Loucy (cell line): ENCODE measurements around the gene METRNL.

Experiments
- H2AFZ ChIP-seq: fragments of 200-600 bp; sonication (generic); 2 replicates; pipeline ENCODE4 v1.6.0; 2016; ENCODE audit warnings: antibody characterized with exemption, mild to moderate bottlenecking, low read length, moderate library complexity
- H3F3A ChIP-seq: fragments of 200-600 bp; 2 replicates; pipeline ENCODE4 v1.6.0; 2016; ENCODE audit warnings: antibody characterized with exemption, low read depth, mild to moderate bottlenecking
- H3K27me3 ChIP-seq: fragments of 200-600 bp; sonication (generic); 2 replicates; pipeline ENCODE4 v1.6.1; 2014; ENCODE audit warnings: low read length, mild to moderate bottlenecking; ENCODE audit not compliant: insufficient read depth, poor library complexity, severe bottlenecking
- H3K36me3 ChIP-seq: fragments of 200-600 bp; sonication (generic); 2 replicates; pipeline ENCODE4 v1.6.1; 2016; ENCODE audit warnings: low read length; ENCODE audit not compliant: insufficient read depth
- H3K4me1 ChIP-seq: fragments of 200-600 bp; sonication (generic); 2 replicates; pipeline ENCODE4 v1.5.1; 2014; ENCODE audit warnings: low read length, mild to moderate bottlenecking; ENCODE audit not compliant: insufficient read depth, poor library complexity, severe bottlenecking
- H3K4me2 ChIP-seq: fragments of 200-600 bp; sonication (generic); 2 replicates; pipeline ENCODE4 v1.6.0; 2014; ENCODE audit warnings: antibody characterized with exemption, low read length, low read depth, mild to moderate bottlenecking; ENCODE audit not compliant: poor library complexity, severe bottlenecking
- H3K4me3 ChIP-seq: fragments of 200-600 bp; sonication (generic); 2 replicates; pipeline ENCODE4 v1.5.1; 2014; ENCODE audit warnings: low read length, mild to moderate bottlenecking, mixed read lengths; ENCODE audit not compliant: poor library complexity, severe bottlenecking
- H3K79me2 ChIP-seq: fragments of 200-600 bp; sonication (generic); 2 replicates; pipeline ENCODE4 v1.6.1; 2014; ENCODE audit warnings: low read length; ENCODE audit not compliant: insufficient read depth
- H3K9ac ChIP-seq: fragments of 200-600 bp; sonication (generic); 2 replicates; pipeline ENCODE4 v1.6.0; 2014; ENCODE audit warnings: mild to moderate bottlenecking, low read depth, low read length, moderate library complexity; ENCODE audit not compliant: poor library complexity, severe bottlenecking
- H3K9me2 ChIP-seq: fragments of 200-600 bp; sonication (generic); replicated peaks from 2 replicates; pipeline ENCODE4 v1.6.1; 2016; ENCODE audit warnings: low read depth, low read length, mixed read lengths
- H3K9me3 ChIP-seq: fragments of 200-600 bp; sonication (generic); 2 replicates; pipeline ENCODE4 v1.6.1; 2014; ENCODE audit warnings: mild to moderate bottlenecking, antibody characterized with exemption, low read length, low read depth; ENCODE audit not compliant: insufficient read depth
- H4K20me1 ChIP-seq: fragments of 200-600 bp; sonication (generic); 2 replicates; pipeline ENCODE4 v1.6.0; 2014; ENCODE audit warnings: antibody characterized with exemption, low read length, mild to moderate bottlenecking; ENCODE audit not compliant: insufficient read depth, poor library complexity, severe bottlenecking
- EZH2phosphoT487 ChIP-seq: fragments of 200-600 bp; IDR thresholded peaks from 2 replicates; pipeline ENCODE4 v1.6.1; 2018; ENCODE audit warnings: antibody characterized with exemption, mild to moderate bottlenecking, moderate library complexity, borderline replicate concordance
- TF ChIP-seq, protein P1 (sequence below): fragments of 200-600 bp; sonication (generic); conservative IDR thresholded peaks from 2 replicates; pipeline ENCODE4 v1.5.1; 2014; ENCODE audit warnings: mild to moderate bottlenecking, antibody characterized with exemption, low read length

The METRNL gene

DNA sequence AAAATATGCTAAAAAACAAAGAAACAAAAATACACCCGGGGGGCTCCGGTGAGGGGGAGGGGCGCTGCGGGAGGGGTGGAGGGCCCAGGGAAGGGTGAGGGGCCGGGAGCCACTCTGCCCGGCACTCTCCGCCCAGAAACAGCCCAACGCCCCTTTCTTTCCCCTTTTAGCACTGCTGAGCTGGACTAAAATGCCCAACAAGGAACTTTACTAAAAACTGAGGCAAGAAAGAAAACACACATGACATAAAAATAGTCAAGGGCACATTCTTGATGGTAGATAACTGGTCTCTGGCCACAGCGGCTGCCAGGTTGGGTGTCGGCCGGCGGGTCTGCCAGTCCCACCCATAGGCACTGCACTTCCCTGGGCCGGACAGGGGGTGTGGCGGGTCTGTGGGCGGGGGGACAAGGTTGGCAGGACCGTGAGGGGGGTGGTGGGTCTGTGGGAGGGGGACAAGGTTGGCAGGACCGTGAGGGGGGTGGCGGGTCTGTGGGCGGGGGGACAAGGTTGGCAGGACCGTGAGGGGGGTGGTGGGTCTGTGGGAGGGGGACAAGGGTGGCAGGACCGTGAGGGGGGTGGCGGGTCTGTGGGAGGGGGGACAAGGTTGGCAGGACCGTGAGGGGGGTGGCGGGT is 20.9 kb downstream of the METRNL start:
- Histone ChIP-seq H3K36me3 (no peaks in the 10 kb centered on the region; the same call in 1 of the 2 replicates), H4K20me1 (no peaks in the 10 kb centered on the region), H3K9me2 (no peaks in the 10 kb centered on the region), H3K4me3 (no peak overlapping the region), H3K9me3 (no peaks in the 10 kb centered on the region), H3K4me2 (no peak overlapping the region), H3K9ac (no peak overlapping the region), H3K79me2 (no peaks in the 10 kb centered on the region), H3K4me1 (peaks cover 13% of the 10 kb centered on the region), H3K27me3 (no peaks in the 10 kb centered on the region), H3F3A (no peaks in the 10 kb centered on the region), H2AFZ (no peak overlapping the region)
- TF ChIP-seq, protein P1, sequence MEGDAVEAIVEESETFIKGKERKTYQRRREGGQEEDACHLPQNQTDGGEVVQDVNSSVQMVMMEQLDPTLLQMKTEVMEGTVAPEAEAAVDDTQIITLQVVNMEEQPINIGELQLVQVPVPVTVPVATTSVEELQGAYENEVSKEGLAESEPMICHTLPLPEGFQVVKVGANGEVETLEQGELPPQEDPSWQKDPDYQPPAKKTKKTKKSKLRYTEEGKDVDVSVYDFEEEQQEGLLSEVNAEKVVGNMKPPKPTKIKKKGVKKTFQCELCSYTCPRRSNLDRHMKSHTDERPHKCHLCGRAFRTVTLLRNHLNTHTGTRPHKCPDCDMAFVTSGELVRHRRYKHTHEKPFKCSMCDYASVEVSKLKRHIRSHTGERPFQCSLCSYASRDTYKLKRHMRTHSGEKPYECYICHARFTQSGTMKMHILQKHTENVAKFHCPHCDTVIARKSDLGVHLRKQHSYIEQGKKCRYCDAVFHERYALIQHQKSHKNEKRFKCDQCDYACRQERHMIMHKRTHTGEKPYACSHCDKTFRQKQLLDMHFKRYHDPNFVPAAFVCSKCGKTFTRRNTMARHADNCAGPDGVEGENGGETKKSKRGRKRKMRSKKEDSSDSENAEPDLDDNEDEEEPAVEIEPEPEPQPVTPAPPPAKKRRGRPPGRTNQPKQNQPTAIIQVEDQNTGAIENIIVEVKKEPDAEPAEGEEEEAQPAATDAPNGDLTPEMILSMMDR, result no peak
- TF ChIP-seq EZH2phosphoT487, result no peak

DNA sequence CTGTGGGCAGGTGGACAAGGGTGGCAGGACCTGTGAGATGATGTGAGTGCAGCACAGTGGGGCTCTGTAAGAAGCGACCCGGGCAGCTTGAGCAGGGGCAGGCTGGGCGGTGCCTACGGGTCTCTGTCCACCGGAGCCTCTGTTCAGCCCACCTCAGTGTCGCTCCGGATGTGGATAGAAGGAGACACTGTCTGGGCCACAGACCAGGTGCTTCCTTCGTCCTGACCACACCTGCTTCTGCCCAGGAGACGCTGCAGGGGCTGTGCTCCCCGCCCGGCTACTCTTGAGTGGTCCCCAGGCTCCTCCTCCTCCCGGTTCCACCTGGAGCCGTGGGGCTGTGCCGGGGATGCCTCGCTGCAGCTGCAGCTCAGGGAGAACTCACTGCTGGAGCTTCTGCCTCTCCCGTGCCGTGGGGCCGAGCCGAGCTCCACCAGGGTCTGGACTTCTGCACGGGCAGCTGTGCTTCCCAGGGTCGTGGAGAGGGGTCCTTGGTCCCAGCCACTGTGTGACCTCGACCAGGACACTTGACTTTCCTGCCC is 21.5 kb downstream of the METRNL start:
- H3K27me3 ChIP-seq, result no peaks in the 10 kb centered on the region
- no peaks in the 10 kb centered on the region for H3K9me2 ChIP-seq
- no peak for TF ChIP-seq EZH2phosphoT487
- TF ChIP-seq, protein P1, result no peak
- H3K9me3 ChIP-seq, result no peaks in the 10 kb centered on the region
- no peaks in the 10 kb centered on the region for H3K79me2 ChIP-seq
- H3K4me2 ChIP-seq, result peak overlapping the region; percentile 57
- no peaks in the 10 kb centered on the region for H3F3A ChIP-seq
- H3K4me1 ChIP-seq, result peaks cover 13% of the 10 kb centered on the region
- H3K9ac ChIP-seq, result peak overlapping the region; percentile 23
- H4K20me1 ChIP-seq, result no peaks in the 10 kb centered on the region
- H2AFZ ChIP-seq, result no peak overlapping the region
- no peaks in the 10 kb centered on the region; the same call in 1 of the 2 replicates for H3K36me3 ChIP-seq
- H3K4me3 ChIP-seq, result peak overlapping the region; percentile 26

DNA sequence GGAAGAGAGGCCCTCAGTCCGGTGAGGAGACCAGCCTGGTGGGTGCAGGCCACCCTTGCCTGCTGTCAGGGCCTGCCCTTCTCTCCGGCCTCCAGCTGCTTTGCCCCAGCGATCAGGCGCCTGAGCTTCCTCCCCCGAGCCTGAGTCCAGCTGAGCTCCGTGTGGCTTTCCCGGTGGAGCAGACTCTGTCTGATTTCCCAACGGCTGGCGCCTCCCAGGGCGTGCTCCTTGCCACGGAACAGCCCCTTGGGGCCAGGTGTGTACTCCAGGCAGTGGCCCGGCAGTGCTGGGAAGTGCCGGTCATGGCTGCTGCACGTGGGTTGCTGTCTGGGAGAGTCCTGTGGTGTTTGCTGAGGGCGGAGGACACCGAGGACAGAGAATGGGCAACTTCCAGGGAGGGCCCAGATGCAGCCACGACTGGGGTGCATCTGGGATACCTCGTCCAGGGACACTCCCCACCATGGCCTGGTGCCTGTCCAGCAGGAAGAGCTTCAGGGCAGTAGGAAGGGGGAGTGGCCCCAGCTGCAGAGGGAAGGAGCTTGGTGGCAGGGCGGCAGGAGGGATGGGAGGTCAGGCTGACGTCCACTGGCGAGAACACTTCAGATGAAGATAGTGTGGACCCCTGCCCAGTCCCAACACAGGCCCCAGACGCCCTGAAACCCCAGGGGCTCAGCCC is 22.5 kb downstream of the METRNL start:
- Histone ChIP-seq H3K36me3 (no peaks in the 10 kb centered on the region), H3K9me2 (no peaks in the 10 kb centered on the region), H3K27me3 (no peaks in the 10 kb centered on the region), H3K4me3 (no peak overlapping the region), H3K79me2 (no peaks in the 10 kb centered on the region), H3K9ac (no peak overlapping the region), H3K4me2 (peak overlapping the region; percentile 57), H3K4me1 (peaks cover 13% of the 10 kb centered on the region), H3K9me3 (no peaks in the 10 kb centered on the region), H4K20me1 (no peaks in the 10 kb centered on the region), H2AFZ (no peak overlapping the region), H3F3A (no peaks in the 10 kb centered on the region)
- TF ChIP-seq EZH2phosphoT487, result no peak
- TF ChIP-seq, protein P1, result no peak
